Skeletal muscle satellite cell (primary cell): Measurements from ENCODE around the gene RLN3.
A peak's percentile ranks its signal among the peaks of the same experiment; 100 is the strongest.
"Not testable (repeated sequence)": the region's sequence is repeated elsewhere in the genome, so short reads cannot be mapped to it uniquely, and the experiment has no call there.

Experiments used
- H3K27me3 ChIP-seq: 2 replicates; pipeline ENCODE4 v1.7.0; 2013; ENCODE audit warnings: low read length; ENCODE audit not compliant: control insufficient read depth, insufficient read depth
- H3K36me3 ChIP-seq: 2 replicates; pipeline ENCODE4 v1.7.0; 2013; ENCODE audit warnings: mild to moderate bottlenecking, control low read depth, low read length; ENCODE audit not compliant: insufficient read depth
- H3K4me1 ChIP-seq: 2 replicates; pipeline ENCODE4 v1.7.0; 2013; ENCODE audit warnings: low read length; ENCODE audit not compliant: control insufficient read depth, insufficient read depth
- H3K4me2 ChIP-seq: 2 replicates; pipeline ENCODE4 v1.7.0; 2013; ENCODE audit warnings: mild to moderate bottlenecking, low read length
- H3K4me3 ChIP-seq: 2 replicates; pipeline ENCODE4 v1.7.0; 2013; ENCODE audit warnings: low read length
- H3K9ac ChIP-seq: 2 replicates; pipeline ENCODE4 v1.7.0; 2013; ENCODE audit warnings: mild to moderate bottlenecking, low read depth, low read length, moderate library complexity
- H3K9me3 ChIP-seq: replicated peaks from 2 replicates; pipeline ENCODE4 v1.7.0; 2013; ENCODE audit warnings: mild to moderate bottlenecking, control low read depth, low read length

The RLN3 gene

GRCh38 chr19:14031719-14032480 lies 4.0 kb downstream of the RLN3 start, which contains the start of gene IL27RA:
Gene IL27RA, plus strand, starts transcription at chr19:14031762. Its CDS starts 111 bp downstream, at chr19:14031873.
- peak within 1 kb of the TSS; percentile 96 for H3K4me2 ChIP-seq
- H3K9me3 ChIP-seq = no peaks in the 10 kb centered on the region
- peaks cover 5% of the 10 kb centered on the region for H3K4me1 ChIP-seq
- H3K27me3 ChIP-seq = peaks cover 27% of the 10 kb centered on the region
- peak within 1 kb of the TSS; percentile 73 for H3K4me3 ChIP-seq
- H3K9ac ChIP-seq = peak within 1 kb of the TSS; percentile 68
- no peaks in the 10 kb centered on the region for H3K36me3 ChIP-seq

- Histone ChIP-seq H3K27me3 (peaks cover 14% of the 10 kb centered on the region), H3K4me2 (no peak overlapping the region), H3K4me1 (peaks cover 5% of the 10 kb centered on the region), H3K9ac (no peak overlapping the region), H3K9me3 (no peaks in the 10 kb centered on the region), H3K36me3 (no peaks in the 10 kb centered on the region), H3K4me3 (no peak overlapping the region)
Observed at GRCh38 chr19:14033946-14034345, 6.0 kb downstream of the RLN3 start.

- not testable (repeated sequence) for H3K9me3 ChIP-seq, H3K4me3 ChIP-seq, H3K9ac ChIP-seq, H3K4me2 ChIP-seq, H3K36me3 ChIP-seq, H3K4me1 ChIP-seq
- peaks cover 12% of the 10 kb centered on the region for H3K27me3 ChIP-seq
Observed at GRCh38 chr19:14035159-14035558, 7.2 kb downstream of the RLN3 start.

GRCh38 chr19:14035706-14036105 lies 7.8 kb downstream of the RLN3 start:
- H3K9me3 ChIP-seq = no peaks in the 10 kb centered on the region
- H3K9ac ChIP-seq = no peak overlapping the region
- H3K4me3 ChIP-seq = no peak overlapping the region
- no peak overlapping the region for H3K4me2 ChIP-seq
- peaks cover 7% of the 10 kb centered on the region for H3K27me3 ChIP-seq
- peaks cover 5% of the 10 kb centered on the region for H3K4me1 ChIP-seq
- no peaks in the 10 kb centered on the region for H3K36me3 ChIP-seq

- Histone ChIP-seq H3K9ac (no peak overlapping the region), H3K4me1 (peaks cover 7% of the 10 kb centered on the region), H3K27me3 (no peaks in the 10 kb centered on the region), H3K4me3 (no peak overlapping the region), H3K36me3 (no peaks in the 10 kb centered on the region), H3K4me2 (no peak overlapping the region), H3K9me3 (no peaks in the 10 kb centered on the region)
Observed at GRCh38 chr19:14039181-14039580, 11.2 kb downstream of the RLN3 start.

- H3K4me3 ChIP-seq, H3K36me3 ChIP-seq, H3K9ac ChIP-seq: not testable (repeated sequence)
Observed at GRCh38 chr19:14042659-14043608, 15.0 kb downstream of the RLN3 start.

GRCh38 chr19:14047866-14048265 lies 19.9 kb downstream of the RLN3 start:
- not testable (repeated sequence) for H3K27me3 ChIP-seq, H3K36me3 ChIP-seq, H3K9ac ChIP-seq, H3K4me2 ChIP-seq, H3K9me3 ChIP-seq, H3K4me3 ChIP-seq, H3K4me1 ChIP-seq

More at GRCh38 chr19:14042659-14043608, 15.0 kb downstream of the RLN3 start:
- H3K4me2 ChIP-seq = peak overlapping the region; percentile 14
- not testable (repeated sequence) for H3K4me1 ChIP-seq, H3K27me3 ChIP-seq, H3K9me3 ChIP-seq

GRCh38 chr19:14048443-14049153 lies 20.6 kb downstream of the RLN3 start:
- Histone ChIP-seq H3K27me3 (no peaks in the 10 kb centered on the region), H3K9ac (no peak overlapping the region), H3K36me3 (no peaks in the 10 kb centered on the region), H3K4me1 (no peaks in the 10 kb centered on the region), H3K4me3 (no peak overlapping the region), H3K4me2 (no peak overlapping the region), H3K9me3 (no peaks in the 10 kb centered on the region)

- no peaks in the 10 kb centered on the region for H3K9me3 ChIP-seq
- H3K4me3 ChIP-seq = no peak overlapping the region
- no peaks in the 10 kb centered on the region for H3K27me3 ChIP-seq
- no peak overlapping the region for H3K9ac ChIP-seq
- no peaks in the 10 kb centered on the region for H3K36me3 ChIP-seq
- H3K4me2 ChIP-seq = no peak overlapping the region
- no peaks in the 10 kb centered on the region for H3K4me1 ChIP-seq
Observed at GRCh38 chr19:14050512-14050911, 22.6 kb downstream of the RLN3 start.

- H3K36me3 ChIP-seq = not testable (repeated sequence)
Observed at GRCh38 chr19:14050961-14051360, 23.0 kb downstream of the RLN3 start.

GRCh38 chr19:14051980-14052379 lies 24.0 kb downstream of the RLN3 start:
- H3K36me3 ChIP-seq = no peaks in the 10 kb centered on the region
- no peaks in the 10 kb centered on the region for H3K4me1 ChIP-seq
- H3K27me3 ChIP-seq = no peaks in the 10 kb centered on the region
- no peak overlapping the region for H3K4me2 ChIP-seq
- H3K4me3 ChIP-seq = no peak overlapping the region
- H3K9ac ChIP-seq = no peak overlapping the region
- H3K9me3 ChIP-seq = no peaks in the 10 kb centered on the region

More at GRCh38 chr19:14050961-14051360, 23.0 kb downstream of the RLN3 start:
- not testable (repeated sequence) for H3K9ac ChIP-seq, H3K4me3 ChIP-seq, H3K4me2 ChIP-seq, H3K9me3 ChIP-seq, H3K4me1 ChIP-seq, H3K27me3 ChIP-seq
